ENCODE measurements around the gene MYMX. TPM values are rescaled to one million over a fixed set of nuclear protein-coding genes. Genes with fewer than 3 reads are reported as not detected.

Gene MYMX
- total RNA-seq (2022; extraction: Qiagen RNA extraction; ENCODE audit: low read depth): not detected in 5 replicates

GRCh38 chr6:44216677-44217331, at the start of gene MYMX:
Gene MYMX (plus strand): TSS chr6:44216926. CDS start chr6:44217472, 546 bp downstream.

DNA sequence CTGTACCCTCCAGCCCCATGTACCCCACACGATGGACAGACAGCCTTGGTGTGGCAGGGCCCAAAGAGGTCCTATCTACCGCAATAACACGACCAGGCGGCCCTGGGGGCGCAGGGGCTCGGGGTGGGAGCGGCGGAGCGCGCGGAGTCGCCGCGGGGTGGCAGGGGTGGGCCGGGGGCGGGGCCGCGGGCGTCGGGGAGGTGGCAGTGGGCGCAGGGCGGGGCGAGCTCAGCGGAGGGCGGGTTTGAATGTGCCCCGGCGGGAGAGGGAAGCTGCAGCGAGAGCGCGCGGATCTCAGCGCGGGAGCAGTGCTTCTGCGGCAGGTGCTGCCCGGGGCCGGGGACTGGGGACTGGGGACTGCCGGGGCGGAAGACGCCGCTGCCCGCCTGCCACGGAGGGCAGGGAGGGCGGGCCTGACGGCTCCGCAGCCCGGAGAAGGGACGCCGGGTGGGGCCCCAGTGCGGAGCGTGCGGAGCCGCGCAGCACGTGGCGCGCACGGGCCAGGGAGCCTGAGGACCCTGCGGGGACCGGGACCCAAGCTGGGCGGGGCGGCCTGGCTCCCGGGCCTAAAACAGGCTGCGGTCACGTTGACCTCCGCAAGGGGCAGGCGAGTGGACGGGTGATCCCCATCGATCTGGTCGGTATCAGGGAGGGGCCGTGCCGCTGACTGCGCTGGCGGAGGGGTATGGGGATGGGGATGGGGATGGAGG, 6.7 kb downstream of the MYMX start, which contains the start of gene SLC29A1:
SLC29A1 (plus strand) TSS at position 277 of the 710 bp plus-strand sequence. CDS start 3,719 bp downstream, outside the sequence.

GRCh38 chr6:44246663-44247337, 30.1 kb downstream of the MYMX start, which contains the start of gene HSP90AB1:
Gene HSP90AB1 (plus strand): TSS chr6:44247101. CDS start chr6:44248630, 1,529 bp downstream.

DNA sequence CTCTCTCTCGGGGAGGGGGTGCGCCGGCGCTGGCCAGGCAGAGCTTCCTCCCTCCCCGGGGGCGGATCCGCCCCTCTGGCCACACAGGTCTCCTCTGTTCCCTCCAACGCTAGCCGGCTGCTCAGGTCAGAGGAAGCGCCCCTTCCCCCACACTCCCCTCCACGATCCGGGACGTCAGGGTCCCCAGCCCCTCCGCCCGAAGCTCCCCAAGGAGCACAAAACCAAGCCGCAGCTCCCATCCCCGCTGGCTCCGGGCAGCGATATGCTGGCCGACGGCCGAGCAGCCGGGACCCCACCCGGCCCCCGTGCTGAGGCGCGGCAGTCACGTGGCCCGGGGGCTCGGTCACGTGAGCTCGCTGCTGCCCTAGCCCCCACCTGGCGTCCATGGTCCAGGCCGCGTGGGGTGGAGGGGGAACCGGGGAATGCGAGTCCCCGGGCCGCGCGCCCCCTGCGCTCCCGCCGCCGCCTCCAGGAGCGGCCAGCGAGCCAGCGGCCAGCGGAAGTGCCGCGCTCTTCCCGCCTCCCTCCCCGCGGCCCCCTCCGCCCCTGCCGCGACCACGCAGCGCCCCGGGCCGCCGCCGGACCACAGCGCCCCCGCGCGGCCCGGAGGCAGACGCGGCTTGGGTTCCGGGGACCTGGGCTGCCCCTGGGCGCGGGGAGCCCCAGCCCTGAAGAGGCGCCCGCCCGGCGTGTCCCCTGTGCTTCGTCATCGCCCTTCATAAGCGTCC, 40.5 kb downstream of the MYMX start, which contains the start of gene SLC35B2:
SLC35B2 (minus strand) TSS at position 504 of the 728 bp plus-strand sequence; CDS start at position 386, 118 bp downstream.

DNA sequence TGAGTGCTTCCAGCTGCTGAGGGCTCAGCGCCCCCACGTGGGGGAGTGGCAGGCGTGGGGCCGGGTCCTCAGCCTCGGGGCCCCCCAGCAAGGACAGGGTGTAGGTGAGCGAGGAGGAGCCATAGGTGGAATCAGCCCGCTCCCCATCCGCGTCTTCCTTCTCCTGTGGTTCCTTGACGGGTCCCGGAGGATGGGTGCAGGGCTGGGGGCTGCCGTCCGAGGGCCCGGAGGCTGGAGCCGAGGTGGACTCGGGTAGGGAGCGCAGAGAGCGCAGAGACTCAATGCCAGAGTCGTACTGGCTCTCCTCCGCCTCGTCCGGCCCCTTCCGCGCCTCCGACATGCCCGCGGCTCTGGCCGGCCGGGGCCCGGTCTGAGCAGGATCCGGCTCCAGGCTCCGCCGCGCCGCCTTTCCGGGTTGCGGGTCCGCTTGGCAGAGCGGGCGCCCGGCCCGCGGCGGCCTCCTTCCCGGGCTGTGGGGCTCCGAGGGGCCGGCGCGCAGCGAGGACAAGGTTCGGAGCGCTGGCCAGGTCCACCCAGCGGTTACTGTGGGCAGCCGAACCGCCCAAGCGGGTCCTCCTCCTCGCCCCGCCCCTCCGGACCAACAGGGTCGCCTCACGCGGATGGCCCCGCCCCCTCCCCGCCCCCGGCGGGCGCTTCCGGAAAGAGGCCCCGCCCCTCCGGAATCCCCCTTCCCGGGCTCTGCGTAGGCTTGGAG, 48.4 kb downstream of the MYMX start, which contains the start of gene NFKBIE:
NFKBIE (minus strand) TSS at position 545 of the 715 bp plus-strand sequence; CDS start at position 340, 205 bp downstream.

Other genes with a start within 250 kb of the MYMX start
- 58.5 to 83.5 TPM (median 70.8 TPM) in 5 replicates for gene MRPL14, start 89.5 kb upstream of the MYMX start, total RNA-seq (2022; extraction: Qiagen RNA extraction; ENCODE audit: low read depth)
- 12.1 to 17.3 TPM (median 16.4 TPM) in 5 replicates for gene TMEM63B, start 89.4 kb upstream of the MYMX start, total RNA-seq (2022; extraction: Qiagen RNA extraction; ENCODE audit: low read depth)
- not detected in 5 replicates for gene CAPN11, start 58.1 kb upstream of the MYMX start, total RNA-seq (2022; extraction: Qiagen RNA extraction; ENCODE audit: low read depth)
- 39.0 to 57.6 TPM (median 53.1 TPM) in 5 replicates for gene SLC29A1, start 6.7 kb downstream of the MYMX start, total RNA-seq (2022; extraction: Qiagen RNA extraction; ENCODE audit: low read depth)
- 1,151 to 1,429 TPM (median 1,269 TPM) in 5 replicates for gene HSP90AB1, start 30.2 kb downstream of the MYMX start, total RNA-seq (2022; extraction: Qiagen RNA extraction; ENCODE audit: low read depth)
- gene SLC35B2, start 40.6 kb downstream of the MYMX start, total RNA-seq (2022; extraction: Qiagen RNA extraction; ENCODE audit: low read depth): 48.5 to 66.8 TPM (median 64.9 TPM) in 5 replicates
- 9.6 to 18.6 TPM (median 11.9 TPM) in 5 replicates for gene NFKBIE, start 48.6 kb downstream of the MYMX start, total RNA-seq (2022; extraction: Qiagen RNA extraction; ENCODE audit: low read depth)
- 0.01 to 0.05 TPM in 2 of 5 replicates, not detected in the others for gene TMEM151B, start 53.5 kb downstream of the MYMX start, total RNA-seq (2022; extraction: Qiagen RNA extraction; ENCODE audit: low read depth)
- gene AARS2, start 96.4 kb downstream of the MYMX start, total RNA-seq (2022; extraction: Qiagen RNA extraction; ENCODE audit: low read depth): 5.1 to 7.7 TPM (median 6.4 TPM) in 5 replicates
- not detected in 5 replicates for gene SPATS1, start 125.7 kb downstream of the MYMX start, total RNA-seq (2022; extraction: Qiagen RNA extraction; ENCODE audit: low read depth)
- 9.9 to 17.8 TPM (median 12.7 TPM) in 5 replicates for gene CDC5L, start 170.8 kb downstream of the MYMX start, total RNA-seq (2022; extraction: Qiagen RNA extraction; ENCODE audit: low read depth)

Measured in A549 treated with RU486 at 1 μM for 4 hours (cell line).